Ishikawa (cell line): Measurements from ENCODE around the gene TP53RK.

ENCODE experiments used
- CREB1 ChIP-seq: IDR thresholded peaks from 2 replicates; pipeline ENCODE4 v1.6.1; 2012; ENCODE audit warnings: low read depth
- EP300 ChIP-seq: IDR thresholded peaks from 2 replicates; pipeline ENCODE4 v1.6.1; 2012; ENCODE audit warnings: borderline replicate concordance
- MAX ChIP-seq: IDR thresholded peaks from 2 replicates; pipeline ENCODE4 v1.6.1; 2012
- RAD21 ChIP-seq: IDR thresholded peaks from 2 replicates; pipeline ENCODE4 v1.6.1; 2012; ENCODE audit warnings: low read depth
- REST ChIP-seq: IDR thresholded peaks from 2 replicates; pipeline ENCODE4 v1.6.1; 2012; ENCODE audit warnings: low read depth, mild to moderate bottlenecking
- TEAD4 ChIP-seq: IDR thresholded peaks from 2 replicates; pipeline ENCODE4 v1.6.1; 2012
- USF1 ChIP-seq: IDR thresholded peaks from 2 replicates; pipeline ENCODE4 v1.6.1; 2012
- YY1 ChIP-seq: IDR thresholded peaks from 2 replicates; pipeline ENCODE4 v1.6.1; 2012; ENCODE audit warnings: low read depth

- no peak for TF ChIP-seq MAX
- no peak for TF ChIP-seq TEAD4
- TF ChIP-seq EP300 = no peak
- no peak for TF ChIP-seq REST
- TF ChIP-seq CREB1 = no peak
- TF ChIP-seq USF1 = no peak
- no peak for TF ChIP-seq RAD21
- TF ChIP-seq YY1 = no peak
These were observed 20.4 kb upstream of the TP53RK start, which contains the start of gene SLC2A10 for GRCh38 chr20:46709459-46710152.
